ENCODE measurements around the gene SYNDIG1. TPM values are rescaled to one million over a fixed set of nuclear protein-coding genes. Genes with fewer than 3 reads are reported as not detected.

The SYNDIG1 gene
- total RNA-seq, 1 experiment from 2014 or later: not detected

DNA sequence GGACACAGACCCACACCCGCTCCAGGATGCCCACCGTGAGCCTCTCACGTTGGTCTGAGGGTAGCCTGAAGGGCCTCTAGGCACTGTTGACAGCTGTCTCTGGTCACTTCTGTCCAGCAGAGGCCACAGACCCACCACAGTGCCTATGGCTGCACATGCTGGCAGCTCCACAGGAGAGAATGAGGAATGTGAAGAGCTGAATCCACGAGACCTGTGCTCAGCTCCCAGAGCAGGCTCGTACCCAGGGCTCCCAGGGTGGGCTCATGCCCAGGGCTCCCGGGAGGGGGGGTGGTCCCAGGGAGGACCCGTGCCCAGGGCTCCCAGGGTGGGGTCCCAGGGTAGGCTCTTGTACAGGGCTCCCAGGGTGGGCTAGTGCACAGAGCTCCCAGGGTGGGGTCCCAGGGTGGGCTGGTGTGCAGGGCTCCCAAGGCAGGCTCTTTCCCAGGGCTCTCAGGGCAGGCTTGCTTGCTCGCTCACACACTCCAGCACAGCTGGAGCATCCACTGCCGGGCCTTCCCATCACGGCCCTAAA, 201.0 kb downstream of the SYNDIG1 start:
- in situ Hi-C loops (cut with HindIII; ENCODE audit: low pct_unique_long_range_greater_than_20kb, low sequenced_read_pairs) (no loop called here), intact Hi-C loops (cut with micrococcal nuclease; ENCODE audit: unreplicated experiment) (no loop called here)
- H3K4me3 ChIP-seq (ENCODE audit: low read depth in 2 of 2, low read length in 2 of 2): no peak overlapping the region
- no TSS peak for BruUV-seq (replicated peaks)
- H3K27ac ChIP-seq (ENCODE audit: low read length): no peak overlapping the region
- no peaks in the 10 kb centered on the region for H3K27me3 ChIP-seq (ENCODE audit: control insufficient read depth, insufficient read depth, low read length)
- POLR2A ChIA-PET: no interaction called here
- CTCF ChIA-PET: interaction anchor here (1.0 kb wide), 1 partner anchor 189 kb away, joined by 3 read pairs; no protein-coding TSS in a partner anchor
- ATAC-seq: no peak
- no peaks in the 10 kb centered on the region for H3K9me3 ChIP-seq (ENCODE audit: control insufficient read depth, insufficient read depth, low read depth, low read length)
- H3K4me1 ChIP-seq (ENCODE audit: control insufficient read depth, insufficient read depth, low read length): 0 out of 2 replicates have a peak, but pooled peaks cover 3% of the 10 kb centered on the region
- DNase-seq (ENCODE audit: low read depth, low spot score): no peak
- no peaks in the 10 kb centered on the region for H3K36me3 ChIP-seq (ENCODE audit: control insufficient read depth, insufficient read depth, low read length)
- TF ChIP-seq POLR2AphosphoS5 (IDR thresholded peaks at IDR 0.05; ENCODE audit: low read depth, low read length) (no peak), CTCF (IDR thresholded peaks at IDR 0.05) (no peak), SIN3A (IDR thresholded peaks at IDR 0.05; ENCODE audit: borderline replicate concordance, insufficient read depth, low read depth, low read length) (no peak), TCF7L2 (IDR thresholded peaks at IDR 0.05; ENCODE audit: low read depth, low read length) (no peak)
- TF ChIP-seq, protein P1, sequence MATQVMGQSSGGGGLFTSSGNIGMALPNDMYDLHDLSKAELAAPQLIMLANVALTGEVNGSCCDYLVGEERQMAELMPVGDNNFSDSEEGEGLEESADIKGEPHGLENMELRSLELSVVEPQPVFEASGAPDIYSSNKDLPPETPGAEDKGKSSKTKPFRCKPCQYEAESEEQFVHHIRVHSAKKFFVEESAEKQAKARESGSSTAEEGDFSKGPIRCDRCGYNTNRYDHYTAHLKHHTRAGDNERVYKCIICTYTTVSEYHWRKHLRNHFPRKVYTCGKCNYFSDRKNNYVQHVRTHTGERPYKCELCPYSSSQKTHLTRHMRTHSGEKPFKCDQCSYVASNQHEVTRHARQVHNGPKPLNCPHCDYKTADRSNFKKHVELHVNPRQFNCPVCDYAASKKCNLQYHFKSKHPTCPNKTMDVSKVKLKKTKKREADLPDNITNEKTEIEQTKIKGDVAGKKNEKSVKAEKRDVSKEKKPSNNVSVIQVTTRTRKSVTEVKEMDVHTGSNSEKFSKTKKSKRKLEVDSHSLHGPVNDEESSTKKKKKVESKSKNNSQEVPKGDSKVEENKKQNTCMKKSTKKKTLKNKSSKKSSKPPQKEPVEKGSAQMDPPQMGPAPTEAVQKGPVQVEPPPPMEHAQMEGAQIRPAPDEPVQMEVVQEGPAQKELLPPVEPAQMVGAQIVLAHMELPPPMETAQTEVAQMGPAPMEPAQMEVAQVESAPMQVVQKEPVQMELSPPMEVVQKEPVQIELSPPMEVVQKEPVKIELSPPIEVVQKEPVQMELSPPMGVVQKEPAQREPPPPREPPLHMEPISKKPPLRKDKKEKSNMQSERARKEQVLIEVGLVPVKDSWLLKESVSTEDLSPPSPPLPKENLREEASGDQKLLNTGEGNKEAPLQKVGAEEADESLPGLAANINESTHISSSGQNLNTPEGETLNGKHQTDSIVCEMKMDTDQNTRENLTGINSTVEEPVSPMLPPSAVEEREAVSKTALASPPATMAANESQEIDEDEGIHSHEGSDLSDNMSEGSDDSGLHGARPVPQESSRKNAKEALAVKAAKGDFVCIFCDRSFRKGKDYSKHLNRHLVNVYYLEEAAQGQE (IDR thresholded peaks at IDR 0.05; ENCODE audit: insufficient read depth in 1 of 2, low read depth in 2 of 2, low read length in 1 of 2): no peak

DNA sequence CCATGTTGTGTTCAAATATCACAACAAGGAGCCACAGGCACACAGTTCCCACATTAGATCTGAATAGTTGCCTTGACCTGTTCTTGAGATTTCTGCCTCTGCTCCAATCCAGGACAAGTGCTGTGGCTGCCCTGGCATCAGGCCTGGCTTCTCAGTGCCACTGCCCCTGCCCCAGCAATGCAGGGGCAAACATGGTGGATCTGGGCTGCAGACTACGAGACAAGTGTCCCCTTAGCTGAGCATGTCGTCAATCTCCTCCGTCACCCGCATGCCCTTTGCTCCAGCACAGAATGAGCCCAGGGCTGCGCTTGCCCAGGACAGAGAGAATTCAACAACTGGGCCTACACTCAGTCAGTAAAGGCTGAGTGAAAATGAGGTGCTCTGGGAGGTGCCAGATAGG, 201.6 kb downstream of the SYNDIG1 start:
- intact Hi-C loops (cut with micrococcal nuclease; ENCODE audit: unreplicated experiment) (no loop called here), in situ Hi-C loops (cut with HindIII; ENCODE audit: low pct_unique_long_range_greater_than_20kb, low sequenced_read_pairs) (no loop called here)
- ATAC-seq (no peak), DNase-seq (ENCODE audit: low read depth, low spot score) (no peak)
- Histone ChIP-seq H3K4me1 (ENCODE audit: control insufficient read depth, insufficient read depth, low read length) (0 out of 2 replicates have a peak, but pooled peaks cover 3% of the 10 kb centered on the region), H3K27me3 (ENCODE audit: control insufficient read depth, insufficient read depth, low read length) (no peaks in the 10 kb centered on the region), H3K27ac (ENCODE audit: low read length) (no peak overlapping the region), H3K36me3 (ENCODE audit: control insufficient read depth, insufficient read depth, low read length) (no peaks in the 10 kb centered on the region), H3K4me3 (ENCODE audit: low read depth in 2 of 2, low read length in 2 of 2) (no peak overlapping the region), H3K9me3 (ENCODE audit: control insufficient read depth, insufficient read depth, low read depth, low read length) (no peaks in the 10 kb centered on the region)
- POLR2A ChIA-PET: no interaction called here
- TF ChIP-seq CTCF (IDR thresholded peaks at IDR 0.05): no peak
- no peak for TF ChIP-seq POLR2AphosphoS5 (IDR thresholded peaks at IDR 0.05; ENCODE audit: low read depth, low read length)
- no peak for TF ChIP-seq TCF7L2 (IDR thresholded peaks at IDR 0.05; ENCODE audit: low read depth, low read length)
- TF ChIP-seq SIN3A (IDR thresholded peaks at IDR 0.05; ENCODE audit: borderline replicate concordance, insufficient read depth, low read depth, low read length): no peak
- TF ChIP-seq, protein P1 (IDR thresholded peaks at IDR 0.05; ENCODE audit: insufficient read depth in 1 of 2, low read depth in 2 of 2, low read length in 1 of 2): no peak
- CTCF ChIA-PET: no interaction called here
- BruUV-seq (replicated peaks): no TSS peak

All from Panc1 (cell line).